BLaER1 treated with 17β-estradiol and CSF1 and Interleukin-3, amounts not matched to agents 10 nM and 100 nM (cell line): ENCODE data around the gene ATAD3C.
A peak's percentile ranks its signal among the peaks of the same experiment; 100 is the strongest.
"Not testable (repeated sequence)": the region's sequence is repeated elsewhere in the genome, so short reads cannot be mapped to it uniquely, and the experiment has no call there.

ENCODE experiments used
- H3K27ac ChIP-seq, 11 experiments: shearing (Covaris generic); formaldehyde crosslinking; 2 replicates each; pipeline ENCODE4 v1.8.1; 2022
- H3K27me3 ChIP-seq, 11 experiments: shearing (Covaris generic); formaldehyde crosslinking; 2 replicates each; pipeline ENCODE4 v1.8.1; 2022
- H3K36me3 ChIP-seq, 11 experiments: shearing (Covaris generic); formaldehyde crosslinking; 2 replicates each; pipeline ENCODE4 v1.8.1; 2022
- H3K4me1 ChIP-seq, 10 experiments: shearing (Covaris generic); formaldehyde crosslinking; 2 replicates each; pipeline ENCODE4 v1.8.1; 2022
- H3K4me2 ChIP-seq, 11 experiments: shearing (Covaris generic); formaldehyde crosslinking; 2 replicates each; pipeline ENCODE4 v1.8.1; 2022
- H3K4me3 ChIP-seq, 10 experiments: shearing (Covaris generic); formaldehyde crosslinking; 2 replicates each; pipeline ENCODE4 v1.8.1; 2022
- H3K9ac ChIP-seq, 11 experiments: shearing (Covaris generic); formaldehyde crosslinking; 2 replicates each; pipeline ENCODE4 v1.8.1; 2022
- H3K9me3 ChIP-seq, 11 experiments: shearing (Covaris generic); formaldehyde crosslinking; replicated peaks in 1 of 11; 2 replicates each; pipeline ENCODE4 v1.8.1; 2022
- H4K20me1 ChIP-seq, 11 experiments: shearing (Covaris generic); formaldehyde crosslinking; 2 replicates each; pipeline ENCODE4 v1.8.1; 2022
- Cebpa-rat ChIP-seq, 11 experiments: shearing (Covaris generic); IDR thresholded peaks; 2 replicates each; pipeline ENCODE4 v1.8.1; 2022

The ATAD3C gene

GRCh38 chr1:1487701-1488100, 38.2 kb downstream of the ATAD3C start:
- Histone ChIP-seq H3K4me1 (peaks cover 0 to 21% (median 5%) of the 10 kb centered on the region in 10 experiments; a peak in 10 of 20 replicates), H3K4me2 (no peak overlapping the region), H3K9ac (no peak overlapping the region), H3K4me3 (no peak overlapping the region), H3K9me3 (peaks cover 0 to 22% (median 3%) of the 10 kb centered on the region in 11 experiments; a peak in 10 of 22 replicates), H3K36me3 (peaks cover 75 to 99% (median 88%) of the 10 kb centered on the region in 11 experiments), H4K20me1 (peaks cover 0 to 88% (median 44%) of the 10 kb centered on the region in 11 experiments; a peak in 16 of 22 replicates), H3K27me3 (no peaks in the 10 kb centered on the region), H3K27ac (no peak overlapping the region)
- no peak for TF ChIP-seq Cebpa-rat (IDR thresholded peaks at IDR 0.05)

- no peak overlapping the region for H3K4me2 ChIP-seq
- H3K36me3 ChIP-seq = peaks cover 74 to 99% (median 88%) of the 10 kb centered on the region in 11 experiments
- no peak overlapping the region for H3K9ac ChIP-seq
- TF ChIP-seq Cebpa-rat (IDR thresholded peaks at IDR 0.05) = no peak
- H3K4me3 ChIP-seq = no peak overlapping the region
- no peak overlapping the region for H3K27ac ChIP-seq
- H3K4me1 ChIP-seq = peaks cover 0 to 14% (median 2%) of the 10 kb centered on the region in 10 experiments; a peak in 10 of 20 replicates
- peaks cover 0 to 24% (median 10%) of the 10 kb centered on the region in 11 experiments; a peak in 14 of 22 replicates for H3K9me3 ChIP-seq
- peaks cover 0 to 88% (median 45%) of the 10 kb centered on the region in 11 experiments; a peak in 15 of 22 replicates for H4K20me1 ChIP-seq
- H3K27me3 ChIP-seq = no peaks in the 10 kb centered on the region
Measured at GRCh38 chr1:1489231-1489630, 39.7 kb downstream of the ATAD3C start.

- Histone ChIP-seq H3K9ac (no peak overlapping the region), H3K36me3 (peaks cover 78 to 99% (median 90%) of the 10 kb centered on the region in 11 experiments), H3K27ac (no peak overlapping the region), H3K9me3 (peaks cover 0 to 24% (median 10%) of the 10 kb centered on the region in 11 experiments; a peak in 14 of 22 replicates), H4K20me1 (peaks cover 0 to 88% (median 40%) of the 10 kb centered on the region in 11 experiments; a peak in 16 of 22 replicates), H3K4me3 (no peak overlapping the region), H3K4me2 (no peak overlapping the region), H3K27me3 (no peaks in the 10 kb centered on the region), H3K4me1 (peaks cover 0 to 9% (median 0%) of the 10 kb centered on the region in 10 experiments; a peak in 3 of 20 replicates)
- TF ChIP-seq Cebpa-rat (IDR thresholded peaks at IDR 0.05) = no peak
Measured at GRCh38 chr1:1489861-1490260, 40.4 kb downstream of the ATAD3C start.

GRCh38 chr1:1490633-1491230, 41.2 kb downstream of the ATAD3C start:
- Histone ChIP-seq H3K4me1 (no peaks in the 10 kb centered on the region), H3K9me3 (peaks cover 0 to 24% (median 10%) of the 10 kb centered on the region in 11 experiments; a peak in 14 of 22 replicates), H3K36me3 (peaks cover 78 to 99% (median 93%) of the 10 kb centered on the region in 11 experiments), H3K4me3 (no peak overlapping the region), H3K9ac (no peak overlapping the region), H3K4me2 (no peak overlapping the region), H3K27me3 (no peaks in the 10 kb centered on the region), H4K20me1 (peaks cover 0 to 88% (median 33%) of the 10 kb centered on the region in 11 experiments; a peak in 16 of 22 replicates), H3K27ac (no peak overlapping the region)
- no peak for TF ChIP-seq Cebpa-rat (IDR thresholded peaks at IDR 0.05)

- Histone ChIP-seq H3K4me1 (no peaks in the 10 kb centered on the region), H3K9me3 (peaks cover 0 to 24% (median 10%) of the 10 kb centered on the region in 11 experiments; a peak in 14 of 22 replicates), H3K36me3 (peaks cover 76 to 98% (median 94%) of the 10 kb centered on the region in 11 experiments), H3K4me3 (no peak overlapping the region), H4K20me1 (peaks cover 0 to 85% (median 31%) of the 10 kb centered on the region in 11 experiments; a peak in 12 of 22 replicates), H3K27me3 (no peaks in the 10 kb centered on the region), H3K9ac (no peak overlapping the region), H3K27ac (no peak overlapping the region), H3K4me2 (no peak overlapping the region)
- no peak for TF ChIP-seq Cebpa-rat (IDR thresholded peaks at IDR 0.05)
Measured at GRCh38 chr1:1491601-1492000, 42.1 kb downstream of the ATAD3C start.

GRCh38 chr1:1494311-1494710, 44.8 kb downstream of the ATAD3C start:
- Histone ChIP-seq H3K36me3 (peaks cover 55 to 71% (median 70%) of the 10 kb centered on the region in 11 experiments), H3K9me3 (peaks cover 0 to 24% (median 10%) of the 10 kb centered on the region in 11 experiments; a peak in 14 of 22 replicates), H4K20me1 (peaks cover 0 to 64% (median 15%) of the 10 kb centered on the region in 11 experiments; a peak in 12 of 22 replicates)
- not testable (repeated sequence) for H3K4me3 ChIP-seq, H3K27ac ChIP-seq, H3K27me3 ChIP-seq, H3K4me2 ChIP-seq, H3K4me1 ChIP-seq, H3K9ac ChIP-seq

GRCh38 chr1:1495461-1495975, 46.0 kb downstream of the ATAD3C start:
- not testable (repeated sequence) for H3K4me1 ChIP-seq, H3K4me2 ChIP-seq, H3K9ac ChIP-seq, H3K27me3 ChIP-seq, H3K27ac ChIP-seq, H3K4me3 ChIP-seq
- Histone ChIP-seq H3K9me3 (peaks cover 0 to 24% (median 10%) of the 10 kb centered on the region in 11 experiments; a peak in 14 of 22 replicates), H4K20me1 (peaks cover 0 to 53% (median 14%) of the 10 kb centered on the region in 11 experiments; a peak in 11 of 22 replicates), H3K36me3 (peaks cover 44 to 59% (median 57%) of the 10 kb centered on the region in 11 experiments)

GRCh38 chr1:1504777-1505365, 55.4 kb downstream of the ATAD3C start:
- peak overlapping the region; percentile 54 to 80 (median 68); a peak in 19 of 22 replicates for H3K27ac ChIP-seq
- H3K36me3 ChIP-seq, H3K9me3 ChIP-seq, H4K20me1 ChIP-seq, H3K27me3 ChIP-seq: not testable (repeated sequence)
- H3K9ac ChIP-seq = peak overlapping the region; percentile 33 to 73 (median 55); a peak in 16 of 22 replicates
- H3K4me2 ChIP-seq = peak overlapping the region; percentile 59 to 77 (median 68)
- peak overlapping the region in 6 of 10 experiments; percentile 29 to 56 (median 41); a peak in 7 of 20 replicates for H3K4me3 ChIP-seq
- H3K4me1 ChIP-seq = peaks cover 16 to 58% (median 45%) of the 10 kb centered on the region in 10 experiments

- Histone ChIP-seq H3K4me2 (peak overlapping the region; percentile 59 to 77 (median 68)), H3K27ac (peak overlapping the region; percentile 54 to 80 (median 68); a peak in 19 of 22 replicates), H3K4me1 (peaks cover 18 to 63% (median 48%) of the 10 kb centered on the region in 10 experiments), H3K4me3 (peak overlapping the region in 6 of 10 experiments; percentile 29 to 56 (median 41); a peak in 7 of 20 replicates), H3K9ac (peak overlapping the region; percentile 34 to 73 (median 57); a peak in 16 of 22 replicates)
- not testable (repeated sequence) for H3K9me3 ChIP-seq, H3K36me3 ChIP-seq, H3K27me3 ChIP-seq, H4K20me1 ChIP-seq
Measured at GRCh38 chr1:1505366-1505798, 55.9 kb downstream of the ATAD3C start.

- H3K9me3 ChIP-seq, H4K20me1 ChIP-seq, H3K27me3 ChIP-seq, H3K4me3 ChIP-seq, H3K36me3 ChIP-seq: not testable (repeated sequence)
- Histone ChIP-seq H3K4me2 (peak overlapping the region; percentile 41 to 75 (median 59)), H3K4me1 (peaks cover 22 to 68% (median 53%) of the 10 kb centered on the region in 10 experiments), H3K9ac (peak overlapping the region; percentile 18 to 68 (median 52); a peak in 19 of 22 replicates), H3K27ac (peak overlapping the region in 10 of 11 experiments; percentile 25 to 80 (median 68); a peak in 17 of 22 replicates)
Measured at GRCh38 chr1:1505801-1506200, 56.3 kb downstream of the ATAD3C start.
